ENCODE data around the gene HDDC3. TPM values are rescaled to one million over a fixed set of nuclear protein-coding genes. Genes with fewer than 3 reads are reported as not detected.

The HDDC3 gene
- total and polyA plus RNA-seq, 9 of the 15 experiments (the other 6 are each of a cell fraction or from before 2014, with no cell fraction given): 14.9 to 55.8 (median 36.9) TPM

- TF ChIP-seq ELK3 (CRISPR knock-in tag; IDR thresholded peaks at IDR 0.05) (no peak), HDAC3 (IDR thresholded peaks at IDR 0.05; ENCODE audit: borderline replicate concordance, partially characterized antibody) (no peak), NONO (IDR thresholded peaks at IDR 0.05; ENCODE audit: low read depth in 2 of 2, low read length in 1 of 2) (peak; percentile 46 to 72; a peak in 2 of 4 replicates), ZBED1 (IDR thresholded peaks at IDR 0.05) (peak; percentile 48; the same call in 1 of the 2 replicates), MCM2 (IDR thresholded peaks at IDR 0.05; ENCODE audit: low read depth) (no peak), CBFB (CRISPR knock-in tag; IDR thresholded peaks at IDR 0.05) (no peak), NCOA2 (IDR thresholded peaks at IDR 0.05; ENCODE audit: partially characterized antibody in 2 of 2) (no peak), ELK1 (CRISPR knock-in tag; IDR thresholded peaks at IDR 0.05) (no peak), ETV5 (CRISPR knock-in tag; IDR thresholded peaks at IDR 0.05; ENCODE audit: low read depth) (no peak; the same call in 1 of the 2 replicates), ZSCAN29 (IDR thresholded peaks at IDR 0.05) (0 out of 2 replicates have a peak, but pooled peaks have one; percentile 51), ZNF232 (CRISPR knock-in tag; IDR thresholded peaks at IDR 0.05) (no peak), ZNF395 (CRISPR knock-in tag; IDR thresholded peaks at IDR 0.05) (no peak), ATF7 (IDR thresholded peaks at IDR 0.05) (peak; percentile 46; the same call in 1 of the 2 replicates), MAFK (IDR thresholded peaks at IDR 0.05; ENCODE audit: low read length) (0 out of 2 replicates have a peak, but pooled peaks have one; percentile 12), NR0B1 (IDR thresholded peaks at IDR 0.05; ENCODE audit: partially characterized antibody) (no peak), ZFPM2 (CRISPR knock-in tag; IDR thresholded peaks at IDR 0.05) (no peak; the same call in 1 of the 2 replicates), AFF4 (CRISPR knock-in tag; IDR thresholded peaks at IDR 0.05) (peak; percentile 82; the same call in 1 of the 2 replicates), ZNF274 (IDR thresholded peaks at IDR 0.05; ENCODE audit: borderline replicate concordance, low read depth, low read length) (no peak), KLF16 (IDR thresholded peaks at IDR 0.05) (peak; percentile 52)
These were observed at the start of gene HDDC3 (continued) for GRCh38 chr15:90931828-90932659.
